HUES6 (cell line): Measurements from ENCODE around the gene C12orf56.
"Not testable (repeated sequence)": the region's sequence is repeated elsewhere in the genome, so short reads cannot be mapped to it uniquely, and the experiment has no call there.

ENCODE experiments used
- H3K27ac ChIP-seq: 2 replicates; pipeline ENCODE4 v1.7.0; 2013; ENCODE audit warnings: low read depth, mild to moderate bottlenecking, low read length, inconsistent platforms
- H3K27me3 ChIP-seq: 2 replicates; pipeline ENCODE4 v1.6.1; 2013; ENCODE audit warnings: low read length; ENCODE audit not compliant: control insufficient read depth, insufficient read depth
- H3K36me3 ChIP-seq: 2 replicates; pipeline ENCODE4 v1.6.1; 2013; ENCODE audit warnings: low read length; ENCODE audit not compliant: control insufficient read depth, insufficient read depth
- H3K4me1 ChIP-seq: 2 replicates; pipeline ENCODE4 v1.6.1; 2013; ENCODE audit warnings: low read length; ENCODE audit not compliant: control insufficient read depth, insufficient read depth
- H3K4me3 ChIP-seq: 2 replicates; pipeline ENCODE4 v1.5.1; 2013; ENCODE audit warnings: low read depth, low read length
- H3K9ac ChIP-seq: one replicate; pipeline ENCODE4 v1.6.1; 2013; ENCODE audit warnings: mild to moderate bottlenecking, low read length
- H3K9me3 ChIP-seq: 2 replicates; pipeline ENCODE4 v1.6.1; 2013; ENCODE audit warnings: low read depth, low read length; ENCODE audit not compliant: control insufficient read depth, insufficient read depth

Gene C12orf56

DNA sequence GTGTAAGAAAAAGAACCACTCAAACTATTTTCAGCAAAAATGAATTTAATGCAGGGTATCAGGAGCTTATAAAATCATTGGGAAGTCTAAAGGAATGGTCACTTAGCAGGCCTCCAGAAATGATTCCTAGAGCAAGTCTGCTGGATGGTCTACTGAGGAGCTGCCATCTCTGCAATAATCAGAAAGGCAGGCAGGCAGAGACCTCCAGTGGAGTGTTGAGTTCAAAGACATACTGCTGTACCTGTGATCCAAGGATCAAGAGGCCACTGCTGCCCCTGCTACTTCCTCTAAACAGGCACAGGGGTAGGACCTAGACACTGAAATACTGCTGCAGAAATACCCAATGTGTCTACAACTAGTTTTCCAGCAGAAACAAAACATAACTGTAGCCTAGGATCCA, 154.0 kb downstream of the C12orf56 start:
- H3K27ac ChIP-seq = no peak overlapping the region
- H3K9ac ChIP-seq = no peak overlapping the region
- H3K4me3 ChIP-seq = no peak overlapping the region
- H3K27me3 ChIP-seq = no peaks in the 10 kb centered on the region
- no peaks in the 10 kb centered on the region for H3K36me3 ChIP-seq
- no peaks in the 10 kb centered on the region for H3K9me3 ChIP-seq
- no peaks in the 10 kb centered on the region for H3K4me1 ChIP-seq

DNA sequence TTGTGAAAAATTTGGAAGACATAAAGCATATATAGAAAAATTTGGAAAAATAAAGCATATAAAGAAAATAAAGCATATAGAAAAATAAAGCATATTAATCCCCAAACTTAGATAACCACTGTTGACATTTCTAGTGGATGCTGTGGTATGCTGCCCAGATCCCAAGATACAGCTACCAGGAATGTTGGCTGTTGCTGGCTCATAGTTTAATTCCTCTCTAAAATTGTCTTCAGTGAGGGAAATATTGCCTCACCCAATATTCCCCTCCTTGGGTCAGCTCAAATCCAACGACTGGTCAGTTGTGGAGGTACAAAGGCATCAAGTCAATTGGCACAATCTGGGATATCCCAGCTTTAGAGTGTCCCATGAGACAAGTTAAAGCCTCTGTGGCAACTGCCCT, 158.4 kb downstream of the C12orf56 start:
- Histone ChIP-seq H3K4me1 (no peaks in the 10 kb centered on the region), H3K4me3 (no peak overlapping the region), H3K36me3 (no peaks in the 10 kb centered on the region), H3K9me3 (no peaks in the 10 kb centered on the region; the same call in 1 of the 2 replicates), H3K27ac (no peak overlapping the region), H3K9ac (no peak overlapping the region), H3K27me3 (no peaks in the 10 kb centered on the region)

GRCh38 chr12:64229796-64230195, 160.8 kb downstream of the C12orf56 start:
- Histone ChIP-seq H3K9me3 (no peaks in the 10 kb centered on the region; the same call in 1 of the 2 replicates), H3K27me3 (no peaks in the 10 kb centered on the region), H3K27ac (no peak overlapping the region), H3K4me3 (no peak overlapping the region), H3K9ac (no peak overlapping the region), H3K36me3 (no peaks in the 10 kb centered on the region), H3K4me1 (no peaks in the 10 kb centered on the region)

- no peaks in the 10 kb centered on the region; the same call in 1 of the 2 replicates for H3K9me3 ChIP-seq
- no peak overlapping the region for H3K4me3 ChIP-seq
- no peaks in the 10 kb centered on the region for H3K36me3 ChIP-seq
- no peak overlapping the region for H3K27ac ChIP-seq
- no peak overlapping the region for H3K9ac ChIP-seq
- no peaks in the 10 kb centered on the region for H3K27me3 ChIP-seq
- no peaks in the 10 kb centered on the region for H3K4me1 ChIP-seq
Measured at GRCh38 chr12:64229240-64229639, 161.3 kb downstream of the C12orf56 start.

DNA sequence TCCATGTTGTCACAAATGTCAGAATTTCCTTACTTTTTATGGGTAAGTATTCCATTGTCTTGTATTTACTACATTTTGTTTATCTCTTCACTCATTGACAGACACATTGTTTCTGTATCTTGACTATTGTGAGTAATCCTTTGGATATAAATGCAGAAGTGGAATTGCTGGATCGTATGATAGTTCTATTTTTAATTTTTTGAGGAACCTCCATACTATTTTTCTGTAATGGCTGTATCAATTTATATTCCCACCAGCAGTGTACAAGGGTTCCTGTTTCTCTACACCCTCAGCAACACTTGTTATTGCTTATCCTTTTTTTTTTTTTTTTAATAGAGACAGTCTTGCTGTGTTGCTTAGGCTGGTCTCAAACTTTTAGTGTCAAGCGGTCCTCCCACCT, 164.9 kb downstream of the C12orf56 start:
- no peak overlapping the region for H3K9ac ChIP-seq

GRCh38 chr12:64222009-64222765, 168.4 kb downstream of the C12orf56 start, which contains the start of gene KICS2:
KICS2 (minus strand) TSS chr12:64222296; CDS start chr12:64222237, 59 bp downstream.
- peaks cover 22% of the 10 kb centered on the region for H3K4me1 ChIP-seq

More for the DNA sequence above, 164.9 kb downstream of the C12orf56 start:
- Histone ChIP-seq H3K4me3 (no peak overlapping the region), H3K27me3 (no peaks in the 10 kb centered on the region), H3K27ac (no peak overlapping the region), H3K9me3 (no peaks in the 10 kb centered on the region; the same call in 1 of the 2 replicates), H3K36me3 (no peaks in the 10 kb centered on the region), H3K4me1 (peaks cover 5% of the 10 kb centered on the region; the same call in 1 of the 2 replicates)

DNA sequence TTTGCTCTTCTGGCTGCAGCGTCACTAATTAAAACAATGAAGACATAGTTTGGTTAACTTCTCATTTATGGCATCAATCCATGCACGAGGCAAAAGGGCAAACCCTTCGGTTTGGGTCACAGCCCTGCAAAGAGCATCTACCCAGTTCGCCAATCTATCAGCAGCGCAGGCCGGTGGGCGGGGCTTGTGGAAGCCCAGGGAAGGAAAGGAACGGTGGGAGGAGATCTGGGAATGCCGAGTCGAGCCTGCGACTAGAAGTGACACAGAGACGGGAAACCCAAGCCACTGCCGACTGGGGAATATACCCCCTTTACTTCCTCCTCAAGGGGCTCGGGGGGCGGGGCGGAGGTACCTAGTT, 168.9 kb downstream of the C12orf56 start:
- peak overlapping the region; percentile 85 for H3K27ac ChIP-seq
- no peaks in the 10 kb centered on the region for H3K9me3 ChIP-seq
- H3K4me1 ChIP-seq = peaks cover 22% of the 10 kb centered on the region
- H3K27me3 ChIP-seq = no peaks in the 10 kb centered on the region
- H3K36me3 ChIP-seq = no peaks in the 10 kb centered on the region
- peak overlapping the region; percentile 93 for H3K4me3 ChIP-seq
- peak overlapping the region; percentile 98 for H3K9ac ChIP-seq

More at GRCh38 chr12:64222009-64222765, 168.4 kb downstream of the C12orf56 start, which contains the start of gene KICS2:
- Histone ChIP-seq H3K27ac (peak within 1 kb of the TSS; percentile 85), H3K27me3 (no peaks in the 10 kb centered on the region), H3K4me3 (peak within 1 kb of the TSS; percentile 93), H3K9ac (peak within 1 kb of the TSS; percentile 98), H3K36me3 (no peaks in the 10 kb centered on the region), H3K9me3 (no peaks in the 10 kb centered on the region)

DNA sequence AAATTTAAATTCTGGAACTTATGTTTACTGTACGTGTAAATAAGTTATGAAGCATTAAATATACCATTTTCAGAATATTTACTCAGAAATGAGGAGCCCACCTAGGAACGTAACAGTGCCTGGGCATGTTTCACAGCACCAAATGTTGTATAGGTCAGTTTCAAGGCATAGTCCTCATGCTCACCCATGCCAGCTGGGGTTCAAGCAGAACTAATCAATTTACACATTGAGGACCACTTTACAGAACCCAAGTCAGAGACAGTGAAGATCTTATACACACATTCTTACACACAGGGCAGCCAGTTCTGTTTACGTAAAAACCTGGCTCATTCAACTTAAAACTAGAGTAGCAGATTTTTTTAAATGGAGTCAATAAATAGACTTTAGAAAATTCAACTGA, 170.5 kb downstream of the C12orf56 start:
- peaks cover 3% of the 10 kb centered on the region; the same call in 1 of the 2 replicates for H3K36me3 ChIP-seq
- H3K9me3 ChIP-seq = no peaks in the 10 kb centered on the region
- H3K4me3 ChIP-seq = no peak overlapping the region
- H3K9ac ChIP-seq = no peak overlapping the region
- H3K27me3 ChIP-seq = no peaks in the 10 kb centered on the region
- peaks cover 22% of the 10 kb centered on the region for H3K4me1 ChIP-seq
- H3K27ac ChIP-seq = no peak overlapping the region

- no peaks in the 10 kb centered on the region for H3K27me3 ChIP-seq
- no peak overlapping the region for H3K4me3 ChIP-seq
- H3K9ac ChIP-seq = no peak overlapping the region
- H3K36me3 ChIP-seq = peaks cover 3% of the 10 kb centered on the region; the same call in 1 of the 2 replicates
- no peaks in the 10 kb centered on the region for H3K9me3 ChIP-seq
- peak overlapping the region; percentile 13; the same call in 1 of the 2 replicates for H3K27ac ChIP-seq
- H3K4me1 ChIP-seq = peaks cover 22% of the 10 kb centered on the region
Measured at GRCh38 chr12:64219145-64219544, 171.4 kb downstream of the C12orf56 start.

DNA sequence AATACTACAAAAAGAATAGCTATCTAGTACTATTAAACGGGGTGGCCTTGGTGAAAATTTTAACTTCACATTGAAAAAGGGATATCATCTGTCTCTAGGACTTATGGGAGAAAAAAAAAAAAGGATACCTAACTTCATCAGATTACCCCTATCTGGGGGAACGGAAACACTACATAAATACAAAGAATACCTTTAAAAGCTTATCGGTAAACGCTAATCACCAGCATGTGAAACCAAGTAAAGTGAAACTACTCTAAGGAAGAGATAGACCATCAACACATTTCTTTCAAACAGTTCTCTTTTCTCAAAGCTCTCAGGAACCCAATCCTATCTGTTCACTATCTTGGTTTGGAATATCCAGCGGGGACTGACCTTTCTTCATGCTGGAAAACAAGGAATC, 172.0 kb downstream of the C12orf56 start:
- H3K4me1 ChIP-seq = peaks cover 22% of the 10 kb centered on the region
- H3K27me3 ChIP-seq = no peaks in the 10 kb centered on the region
- H3K4me3 ChIP-seq = no peak overlapping the region
- no peak overlapping the region for H3K9ac ChIP-seq
- H3K9me3 ChIP-seq = no peaks in the 10 kb centered on the region
- H3K36me3 ChIP-seq = peaks cover 3% of the 10 kb centered on the region; the same call in 1 of the 2 replicates
- no peak overlapping the region for H3K27ac ChIP-seq

DNA sequence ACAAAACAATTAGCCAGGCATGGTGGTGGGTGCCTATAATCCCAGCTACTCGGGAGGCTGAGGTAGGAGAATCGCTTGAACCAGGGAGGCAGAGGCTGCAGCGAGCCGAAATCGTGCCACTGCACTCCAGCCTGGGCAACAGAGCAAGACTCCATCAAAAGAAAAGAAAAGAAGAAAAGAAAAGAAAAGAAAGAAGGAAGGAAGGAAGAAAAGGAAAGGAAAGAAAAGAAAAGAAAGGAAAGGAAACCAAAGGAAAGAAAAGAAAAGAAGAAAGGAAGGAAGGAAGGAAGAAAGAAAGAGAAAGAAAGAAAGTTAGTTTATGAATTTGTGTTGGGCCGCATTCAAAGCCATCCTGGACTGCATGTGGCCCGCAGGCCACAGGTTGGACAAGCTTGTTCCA, 172.9 kb downstream of the C12orf56 start:
- H3K27me3 ChIP-seq, H3K4me3 ChIP-seq, H3K9me3 ChIP-seq, H3K36me3 ChIP-seq, H3K9ac ChIP-seq, H3K27ac ChIP-seq: not testable (repeated sequence)
- H3K4me1 ChIP-seq = peaks cover 22% of the 10 kb centered on the region
